B cell (primary cell): ENCODE measurements around the gene CBARP. TPM values are rescaled to one million over a fixed set of nuclear protein-coding genes. Genes with fewer than 3 reads are reported as not detected.

Experiments
- ATAC-seq: fragments of 200-7000 bp; cut with Tn5 transposase; one replicate; pipeline ENCODE4 v1.10.0; 2021; ENCODE audit warnings: low read depth, mild to moderate bottlenecking, moderate number of reproducible peaks, moderate library complexity
- CTCF ChIA-PET: fragments of 350-600 bp; sonication (Branson Sonifier 250); formaldehyde crosslinking; loops from one replicate; lab custom pipeline; 2021; ENCODE audit warnings: antibody characterized with exemption, inconsistent platforms; lab: Charles Lee
- POLR2A ChIA-PET: fragments of 350-600 bp; sonication (Branson Sonifier 250); formaldehyde crosslinking; loops from one replicate; lab custom pipeline; 2021; ENCODE audit warnings: antibody characterized with exemption; lab: Charles Lee
- DNase-seq: peaks from one replicate; pipeline ENCODE4 v3.0.0; 2013
- H2AFZ ChIP-seq: 2 replicates; pipeline ENCODE4 v1.6.1; 2012; ENCODE audit warnings: mild to moderate bottlenecking, low read depth, low read length; ENCODE audit not compliant: insufficient read depth, poor library complexity, severe bottlenecking
- H3K27ac ChIP-seq, 2 donors: 1 replicate in 1 of 2; 2 replicates in 1 of 2; pipeline ENCODE4 v1.5.1; 2012 to 2013; ENCODE audit warnings: low read length in 2 of 2, mild to moderate bottlenecking in 2 of 2, moderate library complexity in 1 of 2
- H3K27me3 ChIP-seq, 4 experiments: fragments of 200-600 bp in 1 of 4; sonication (generic) in 1 of 4; replicated peaks in 1 of 4; 1 replicate in 2 of 4; 2 replicates in 2 of 4; pipeline versions ENCODE4 v1.6.1 to v1.7.0; 2013 to 2016; ENCODE audit warnings: low read length in 3 of 4, mild to moderate bottlenecking in 2 of 4, mixed read lengths in 1 of 4, moderate library complexity in 1 of 4; ENCODE audit not compliant: insufficient read depth in 4 of 4, control insufficient read depth in 3 of 4; ENCODE audit errors: control extremely low read depth in 1 of 4
- H3K36me3 ChIP-seq, 2 experiments: replicated peaks in 1 of 2; 1 replicate in 1 of 2; 2 replicates in 1 of 2; pipeline versions ENCODE4 v1.6.1 to v1.7.1; 2013; ENCODE audit warnings: low read length in 1 of 2; ENCODE audit not compliant: insufficient read depth in 2 of 2, control insufficient read depth in 1 of 2; ENCODE audit errors: control extremely low read depth in 1 of 2, extremely low read depth in 1 of 2
- H3K4me1 ChIP-seq, 2 donors: fragments of 200-600 bp in 1 of 2; sonication (generic) in 1 of 2; 1 replicate in 1 of 2; 2 replicates in 1 of 2; pipeline versions ENCODE4 v1.5.1 to v1.6.1; 2013 to 2017; ENCODE audit warnings: low read length in 2 of 2; ENCODE audit not compliant: control insufficient read depth in 2 of 2, insufficient read depth in 2 of 2
- H3K4me2 ChIP-seq: replicated peaks from 2 replicates; pipeline ENCODE3; 2012; ENCODE audit warnings: mild to moderate bottlenecking, low read depth, low read length; ENCODE audit not compliant: poor library complexity, severe bottlenecking
- H3K4me3 ChIP-seq, 5 experiments: fragments of 200-600 bp in 1 of 5; sonication (generic) in 1 of 5; 1 replicate in 3 of 5; 2 replicates in 2 of 5; pipeline versions ENCODE4 v1.5.1 to v1.7.0; 2011 to 2016; ENCODE audit warnings: low read length in 4 of 5, mild to moderate bottlenecking in 4 of 5, low read depth in 2 of 5, control low read depth in 1 of 5, moderate library complexity in 1 of 5; ENCODE audit not compliant: insufficient read depth in 1 of 5; ENCODE audit errors: control extremely low read depth in 1 of 5, extremely low read depth in 1 of 5
- H3K79me2 ChIP-seq: fragments of 200-600 bp; sonication (generic); one replicate; pipeline ENCODE4 v1.6.0; 2016; ENCODE audit warnings: low read length; ENCODE audit not compliant: control insufficient read depth, insufficient read depth
- H3K9ac ChIP-seq: fragments of 200-600 bp; sonication (generic); 2 replicates; pipeline ENCODE4 v1.6.1; 2017; ENCODE audit warnings: mild to moderate bottlenecking, low read length, moderate library complexity
- H3K9me3 ChIP-seq, 3 donors: one replicate each; pipeline versions ENCODE4 v1.6.1 to v1.7.1; 2013; ENCODE audit warnings: low read length in 2 of 3; ENCODE audit not compliant: control insufficient read depth in 2 of 3, insufficient read depth in 1 of 3; ENCODE audit errors: control extremely low read depth in 1 of 3
- H4K20me1 ChIP-seq: 2 replicates; pipeline ENCODE4 v1.6.0; 2012; ENCODE audit warnings: mild to moderate bottlenecking, low read length; ENCODE audit not compliant: insufficient read depth, control insufficient read depth, poor library complexity, severe bottlenecking
- H3K27ac Mint-ChIP-seq: one replicate; pipeline ENCODE4 v1.8.0; 2021; ENCODE audit warnings: mixed read lengths
- H3K27me3 Mint-ChIP-seq: one replicate; pipeline ENCODE4 v1.8.0; 2021; ENCODE audit warnings: mixed read lengths
- H3K4me1 Mint-ChIP-seq: one replicate; pipeline ENCODE4 v1.8.0; 2021; ENCODE audit warnings: mixed read lengths
- H3K4me3 Mint-ChIP-seq: one replicate; pipeline ENCODE4 v1.8.0; 2021; ENCODE audit warnings: mixed read lengths
- H3K9me3 Mint-ChIP-seq: one replicate; pipeline ENCODE4 v1.8.0; 2022; ENCODE audit warnings: mixed read lengths; ENCODE audit not compliant: insufficient read depth
- CTCF ChIP-seq: fragments of 200-600 bp; IDR thresholded peaks from one replicate; pipeline ENCODE4 v1.8.0; 2022; ENCODE audit warnings: antibody characterized with exemption, mild to moderate bottlenecking
- EZH2 ChIP-seq: IDR thresholded peaks from 2 replicates; pipeline ENCODE4 v1.6.1; 2012; ENCODE audit warnings: borderline replicate concordance, low read depth, mild to moderate bottlenecking, moderate library complexity, low read length; ENCODE audit not compliant: insufficient read depth, poor library complexity, severe bottlenecking
- WGBS: methylation state at CpG from one replicate; pipeline ENCODE4 v1.1.5; 2013; ENCODE audit warnings: missing lambda C conversion rate; ENCODE audit not compliant: insufficient coverage; 5-methylcytosine and 5-hydroxymethylcytosine counted together
- intact Hi-C: fragments of 100-400 bp; cut with micrococcal nuclease; formaldehyde crosslinking; loops from one replicate; pipeline ENCODE4 v1.10.0; 2022
- polyA plus RNA-seq: library from polyadenylated mRNA; depleted of rRNA; stranded (reverse); fragments of >200 nt; gene quantifications from 2 replicates; pipeline ENCODE4 v1.2.3, GENCODE V29; 2012
- total RNA-seq, 2 donors: library from RNA; stranded (reverse); fragments of 120-200 nt in 1 of 2; gene quantifications; 1 replicate in 1 of 2; 2 replicates in 1 of 2; pipeline versions ENCODE4 v1.2.3 to v1.2.4, GENCODE V29; 2013 to 2022

Gene CBARP
- total and polyA plus RNA-seq, 2 donors (not counting 1 experiment from before 2014, with no cell fraction given): not detected

GRCh38 chr19:1182068-1182467, 55.7 kb downstream of the CBARP start:
- no peak overlapping the region for H3K4me3 Mint-ChIP-seq
- ChIA-PET CTCF (no interaction called here), POLR2A (interaction anchor here (0.5 kb wide), 1 partner anchor 12 kb away, joined by 4 read pairs; no protein-coding TSS in a partner anchor)
- no peak overlapping the region for H2AFZ ChIP-seq
- H3K36me3 ChIP-seq: no peaks in the 10 kb centered on the region
- H3K4me3 ChIP-seq: no peak overlapping the region
- intact Hi-C loops: no loop called here
- no peaks in the 10 kb centered on the region for H3K79me2 ChIP-seq
- no peaks in the 10 kb centered on the region for H3K9me3 Mint-ChIP-seq
- H4K20me1 ChIP-seq: no peaks in the 10 kb centered on the region
- ATAC-seq (no peak), DNase-seq (no peak)
- WGBS: 96% methylated on average over 10 of the region's 10 CpGs
- H3K27ac ChIP-seq: no peak overlapping the region
- TF ChIP-seq EZH2 (no peak), CTCF (no peak)
- H3K9me3 ChIP-seq: no peaks in the 10 kb centered on the region
- peaks cover 10% of the 10 kb centered on the region for H3K4me1 Mint-ChIP-seq
- H3K27me3 Mint-ChIP-seq: no peaks in the 10 kb centered on the region
- no peak overlapping the region for H3K9ac ChIP-seq
- peaks cover 10 to 11% of the 10 kb centered on the region in 2 donors for H3K4me1 ChIP-seq
- no peaks in the 10 kb centered on the region for H3K27me3 ChIP-seq
- H3K27ac Mint-ChIP-seq: no peak overlapping the region
- no peak overlapping the region for H3K4me2 ChIP-seq

DNA sequence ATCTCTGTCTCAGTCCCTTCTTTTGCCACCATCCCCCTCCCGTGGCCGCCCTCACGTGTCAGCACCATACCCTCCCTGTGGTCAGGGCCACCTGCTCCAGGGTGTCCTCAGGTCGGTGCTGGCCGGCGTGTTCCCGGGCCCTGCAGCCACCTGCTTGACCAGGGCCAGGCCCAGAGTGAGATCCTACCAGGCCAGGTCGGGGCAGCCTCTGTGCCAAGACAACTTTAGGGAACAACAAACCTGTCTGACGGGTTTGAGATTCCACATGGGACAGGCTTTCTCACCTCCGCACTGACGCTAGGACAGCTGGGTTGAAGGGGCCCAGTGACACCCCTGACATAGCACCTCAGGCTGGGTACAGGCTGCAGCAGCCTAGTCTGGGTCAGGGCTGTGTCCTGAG, 56.2 kb downstream of the CBARP start:
- Histone ChIP-seq H3K4me2 (no peak overlapping the region), H2AFZ (no peak overlapping the region), H3K4me1 (peaks cover 10 to 11% of the 10 kb centered on the region in 2 donors), H3K4me3 (no peak overlapping the region), H3K9me3 (no peaks in the 10 kb centered on the region), H3K36me3 (no peaks in the 10 kb centered on the region), H3K79me2 (no peaks in the 10 kb centered on the region), H3K27me3 (no peaks in the 10 kb centered on the region), H3K9ac (no peak overlapping the region), H3K27ac (no peak overlapping the region), H4K20me1 (no peaks in the 10 kb centered on the region)
- WGBS: 93% methylated on average over 11 of the region's 11 CpGs
- Mint-ChIP-seq H3K27me3 (no peaks in the 10 kb centered on the region), H3K27ac (no peak overlapping the region), H3K9me3 (no peaks in the 10 kb centered on the region), H3K4me1 (peaks cover 10% of the 10 kb centered on the region), H3K4me3 (no peak overlapping the region)
- no peak for DNase-seq
- intact Hi-C loops: no loop called here
- POLR2A ChIA-PET: interaction anchor here (0.5 kb wide), 1 partner anchor 13 kb away, joined by 4 read pairs; no protein-coding TSS in a partner anchor
- no peak for ATAC-seq
- CTCF ChIA-PET: no interaction called here
- no peak for TF ChIP-seq EZH2
- no peak for TF ChIP-seq CTCF

Other genes starting within 250 kb of the CBARP start
- gene GRIN3B, start 237.6 kb downstream of the CBARP start, total RNA-seq: 0.10 and 0.42 TPM in 2 replicates
- gene GRIN3B, start 237.6 kb downstream of the CBARP start, polyA plus RNA-seq: 0.07 and 0.10 TPM in 2 replicates
- 373 and 377 TPM in 2 replicates for gene TMEM259, start 216.9 kb downstream of the CBARP start, total RNA-seq
- gene TMEM259, start 216.9 kb downstream of the CBARP start, polyA plus RNA-seq: 607 and 730 TPM in 2 replicates
- gene RNU6-2, start 216.5 kb downstream of the CBARP start, total RNA-seq: not detected in 2 replicates
- not detected in 2 replicates for gene RNU6-2, start 216.5 kb downstream of the CBARP start, polyA plus RNA-seq
- 186 and 198 TPM in 2 replicates for gene CNN2, start 211.4 kb downstream of the CBARP start, total RNA-seq
- gene CNN2, start 211.4 kb downstream of the CBARP start, polyA plus RNA-seq: 301 and 325 TPM in 2 replicates
- 192 and 206 TPM in 2 replicates for gene ABCA7, start 197.9 kb downstream of the CBARP start, total RNA-seq
- gene ABCA7, start 197.9 kb downstream of the CBARP start, polyA plus RNA-seq: 281 and 425 TPM in 2 replicates
- 490 and 523 TPM in 2 replicates for gene ARHGAP45, start 170.8 kb downstream of the CBARP start, total RNA-seq
- gene ARHGAP45, start 170.8 kb downstream of the CBARP start, polyA plus RNA-seq: 488 and 579 TPM in 2 replicates
- 103 and 106 TPM in 2 replicates for gene POLR2E, start 142.6 kb downstream of the CBARP start, total RNA-seq
- gene POLR2E, start 142.6 kb downstream of the CBARP start, polyA plus RNA-seq: 84.5 and 121 TPM in 2 replicates
- 202 and 213 TPM in 2 replicates for gene GPX4, start 134.0 kb downstream of the CBARP start, total RNA-seq
- gene GPX4, start 134.0 kb downstream of the CBARP start, polyA plus RNA-seq: 303 and 317 TPM in 2 replicates
- 83.3 and 85.9 TPM in 2 replicates for gene SBNO2, start 63.7 kb downstream of the CBARP start, total RNA-seq
- 42.8 and 47.3 TPM in 2 replicates for gene SBNO2, start 63.7 kb downstream of the CBARP start, polyA plus RNA-seq
- 89.9 and 91.8 TPM in 2 replicates for gene STK11, start 32.2 kb downstream of the CBARP start, total RNA-seq
- 82.9 and 87.9 TPM in 2 replicates for gene STK11, start 32.2 kb downstream of the CBARP start, polyA plus RNA-seq
- gene ATP5F1D, start 3.7 kb upstream of the CBARP start, total RNA-seq: 131 and 150 TPM in 2 replicates
- gene ATP5F1D, start 3.7 kb upstream of the CBARP start, polyA plus RNA-seq: 145 and 166 TPM in 2 replicates
- gene MIDN, start 10.6 kb upstream of the CBARP start, total RNA-seq: 97.8 and 98.5 TPM in 2 replicates
- gene MIDN, start 10.6 kb upstream of the CBARP start, polyA plus RNA-seq: 120 and 156 TPM in 2 replicates
- 643 and 648 TPM in 2 replicates for gene CIRBP, start 31.3 kb upstream of the CBARP start, total RNA-seq
- gene CIRBP, start 31.3 kb upstream of the CBARP start, polyA plus RNA-seq: 1,164 and 1,418 TPM in 2 replicates
- 34.5 and 41.1 TPM in 2 replicates for gene FAM174C, start 37.5 kb upstream of the CBARP start, total RNA-seq
- 45.1 and 70.6 TPM in 2 replicates for gene FAM174C, start 37.5 kb upstream of the CBARP start, polyA plus RNA-seq
- not detected in 2 replicates for gene EFNA2, start 47.9 kb upstream of the CBARP start, total RNA-seq
- gene EFNA2, start 47.9 kb upstream of the CBARP start, polyA plus RNA-seq: not detected in 2 replicates
- 58.8 and 59.0 TPM in 2 replicates for gene NDUFS7, start 145.9 kb upstream of the CBARP start, total RNA-seq
- 84.5 and 141 TPM in 2 replicates for gene NDUFS7, start 145.9 kb upstream of the CBARP start, polyA plus RNA-seq
- gene GAMT, start 163.5 kb upstream of the CBARP start, total RNA-seq: 8.8 and 9.0 TPM in 2 replicates
- gene GAMT, start 163.5 kb upstream of the CBARP start, polyA plus RNA-seq: 11.4 and 12.1 TPM in 2 replicates
- gene DAZAP1, start 169.6 kb upstream of the CBARP start, total RNA-seq: 119 and 125 TPM in 2 replicates
- gene DAZAP1, start 169.6 kb upstream of the CBARP start, polyA plus RNA-seq: 54.8 and 66.4 TPM in 2 replicates
- gene RPS15, start 200.4 kb upstream of the CBARP start, total RNA-seq: 1,488 and 1,520 TPM in 2 replicates
- 6,007 and 10,599 TPM in 2 replicates for gene RPS15, start 200.4 kb upstream of the CBARP start, polyA plus RNA-seq
- 0.12 and 0.15 TPM in 2 replicates for gene APC2, start 212.1 kb upstream of the CBARP start, total RNA-seq
- 0.07 and 0.16 TPM in 2 replicates for gene APC2, start 212.1 kb upstream of the CBARP start, polyA plus RNA-seq
- 68.1 and 68.3 TPM in 2 replicates for gene C19orf25, start 241.2 kb upstream of the CBARP start, total RNA-seq
- gene C19orf25, start 241.2 kb upstream of the CBARP start, polyA plus RNA-seq: 25.9 and 34.2 TPM in 2 replicates